GM23338 (cell line): Measurements from ENCODE around the gene SEC63. TPM values are rescaled to one million over a fixed set of nuclear protein-coding genes. Genes with fewer than 3 reads are reported as not detected.
"Not testable (repeated sequence)": the region's sequence is repeated elsewhere in the genome, so short reads cannot be mapped to it uniquely, and the experiment has no call there.

ENCODE experiments used
- ATAC-seq: fragments of 200-7000 bp; cut with Tn5 transposase; 3 replicates; pipeline ENCODE4 v1.9.1; 2020
- DNase-seq: peaks from one replicate; pipeline ENCODE4 v3.0.0-alpha.2; 2015; ENCODE audit warnings: low spot score
- H2AFZ ChIP-seq: fragments of 200-600 bp; sonication (generic); 2 replicates; pipeline ENCODE4 v1.8.0; 2016; ENCODE audit warnings: antibody characterized with exemption, mild to moderate bottlenecking, moderate library complexity
- H3F3A ChIP-seq: fragments of 200-600 bp; sonication (generic); replicated peaks from 2 replicates; pipeline ENCODE4 v1.8.0; 2017; ENCODE audit warnings: antibody characterized with exemption, mixed run types, low read depth
- H3K27ac ChIP-seq: fragments of 200-600 bp; sonication (generic); 2 replicates; pipeline ENCODE4 v1.6.1; 2016; ENCODE audit warnings: low read depth
- H3K27me3 ChIP-seq: fragments of 200-600 bp; sonication (generic); 2 replicates; pipeline ENCODE4 v1.8.0; 2016; ENCODE audit warnings: mild to moderate bottlenecking, mixed run types, moderate library complexity; ENCODE audit not compliant: insufficient read depth
- H3K36me3 ChIP-seq: fragments of 200-600 bp; sonication (generic); 2 replicates; pipeline ENCODE4 v1.8.0; 2016; ENCODE audit warnings: mild to moderate bottlenecking; ENCODE audit not compliant: insufficient read depth
- H3K4me1 ChIP-seq: fragments of 200-600 bp; sonication (generic); 2 replicates; pipeline ENCODE4 v1.8.0; 2016; ENCODE audit warnings: mild to moderate bottlenecking, moderate library complexity; ENCODE audit not compliant: insufficient read depth
- H3K4me2 ChIP-seq: fragments of 200-600 bp; sonication (generic); 2 replicates; pipeline ENCODE4 v1.7.1; 2017; ENCODE audit warnings: mixed run types
- H3K4me3 ChIP-seq: fragments of 200-600 bp; sonication (generic); 2 replicates; pipeline ENCODE4 v1.6.1; 2016; ENCODE audit warnings: mixed run types
- H3K79me2 ChIP-seq: fragments of 200-600 bp; sonication (generic); replicated peaks from 2 replicates; pipeline ENCODE4 v1.8.0; 2017; ENCODE audit warnings: mild to moderate bottlenecking; ENCODE audit not compliant: insufficient read depth
- H3K9me2 ChIP-seq: fragments of 200-600 bp; sonication (generic); 2 replicates; pipeline ENCODE4 v1.8.0; 2017; ENCODE audit not compliant: insufficient read depth
- H4K20me1 ChIP-seq: fragments of 200-600 bp; sonication (generic); replicated peaks from 2 replicates; pipeline ENCODE4 v1.8.0; 2017; ENCODE audit warnings: mild to moderate bottlenecking; ENCODE audit not compliant: insufficient read depth
- H3K27ac Mint-ChIP-seq: 2 replicates; pipeline ENCODE4 v1.8.0; 2020; ENCODE audit warnings: inconsistent platforms, mild to moderate bottlenecking, moderate library complexity, mixed read lengths
- H3K27me3 Mint-ChIP-seq: 3 replicates; pipeline ENCODE4 v1.8.0; 2022; ENCODE audit warnings: low read depth, mild to moderate bottlenecking, moderate library complexity, mixed read lengths, inconsistent platforms; ENCODE audit not compliant: insufficient read depth, poor library complexity
- H3K36me3 Mint-ChIP-seq: 3 replicates; pipeline ENCODE4 v1.8.0; 2021; ENCODE audit warnings: low read depth, mild to moderate bottlenecking, inconsistent platforms, moderate library complexity, mixed read lengths
- H3K4me1 Mint-ChIP-seq: 3 replicates; pipeline ENCODE4 v1.8.0; 2020; ENCODE audit warnings: mild to moderate bottlenecking, inconsistent platforms, mixed read lengths
- H3K4me3 Mint-ChIP-seq: 3 replicates; pipeline ENCODE4 v1.8.0; 2021; ENCODE audit warnings: moderate library complexity, mild to moderate bottlenecking, inconsistent platforms, mixed read lengths
- H3K9me3 Mint-ChIP-seq: 3 replicates; pipeline ENCODE4 v1.8.0; 2020; ENCODE audit warnings: moderate library complexity, mild to moderate bottlenecking, inconsistent platforms, mixed read lengths
- CREB1 ChIP-seq: fragments of 250-450 bp; sonication (Bioruptor Pico); IDR thresholded peaks from 2 replicates; pipeline ENCODE4 v1.5.0; 2020; ENCODE audit warnings: low read depth, mild to moderate bottlenecking, moderate library complexity
- EZH2 ChIP-seq: fragments of 200-600 bp; sonication (generic); IDR thresholded peaks from one replicate; pipeline ENCODE4 v1.8.0; 2017; ENCODE audit warnings: antibody characterized with exemption, mild to moderate bottlenecking, low read depth; ENCODE audit not compliant: unreplicated experiment
- EZH2phosphoT487 ChIP-seq: fragments of 200-600 bp; sonication (generic); IDR thresholded peaks from one replicate; pipeline ENCODE4 v1.8.1; 2018; ENCODE audit warnings: antibody characterized with exemption; ENCODE audit not compliant: unreplicated experiment
- NANOG ChIP-seq: IDR thresholded peaks from 2 replicates; pipeline ENCODE4 v1.6.1; 2016; ENCODE audit warnings: antibody characterized with exemption, borderline replicate concordance
- POLR2AphosphoS5 ChIP-seq: IDR thresholded peaks from 2 replicates; pipeline ENCODE4 v1.6.1; 2016; ENCODE audit warnings: antibody characterized with exemption, low read depth
- REST ChIP-seq: IDR thresholded peaks from one replicate; pipeline ENCODE4 v1.6.1; 2018; ENCODE audit warnings: antibody characterized with exemption; ENCODE audit not compliant: unreplicated experiment
- ZNF114 ChIP-seq: fragments of 250-450 bp; sonication (Bioruptor Pico); IDR thresholded peaks from 2 replicates; pipeline ENCODE4 v1.5.0; 2020; ENCODE audit warnings: mild to moderate bottlenecking, moderate library complexity
- ZNF331 ChIP-seq: fragments of 250-450 bp; sonication (Bioruptor Pico); IDR thresholded peaks from 2 replicates; pipeline ENCODE4 v1.5.0; 2020; ENCODE audit warnings: low read depth, mild to moderate bottlenecking, moderate library complexity
- polyA plus RNA-seq: library from polyadenylated mRNA; unstranded; fragments of >200 nt; fragmentation: Nextera tagmentation; extraction: Ambion mirVana; gene quantifications from 2 replicates; pipeline ENCODE4 v1.2.1, GENCODE V29; 2016
- total RNA-seq: library from RNA; depleted of rRNA; stranded (reverse); fragments of >200 nt; shearing (Covaris generic); gene quantifications from 2 replicates; pipeline ENCODE4 v1.2.3, GENCODE V29; 2014

SEC63 gene
- total and polyA plus RNA-seq, 2 experiments from 2014 or later, result 48.2 to 124 TPM

GRCh38 chr6:108000259-108000658 lies 42.3 kb upstream of the SEC63 start:
- DNase-seq, H3K36me3 Mint-ChIP-seq, H3K36me3 ChIP-seq, H3K4me2 ChIP-seq, H3K27me3 Mint-ChIP-seq, H3K9me2 ChIP-seq, H3K4me3 ChIP-seq, H3F3A ChIP-seq, H3K79me2 ChIP-seq, H3K9me3 Mint-ChIP-seq, H3K27me3 ChIP-seq, H3K27ac ChIP-seq, H2AFZ ChIP-seq, ATAC-seq, H3K4me3 Mint-ChIP-seq, H4K20me1 ChIP-seq: not testable (repeated sequence)
- peaks cover 30% of the 10 kb centered on the region for H3K4me1 Mint-ChIP-seq
- peaks cover 29% of the 10 kb centered on the region for H3K4me1 ChIP-seq
- H3K27ac Mint-ChIP-seq, result peak overlapping the region; percentile 49; the same call in 1 of the 2 replicates

- Mint-ChIP-seq H3K4me1 (peaks cover 30% of the 10 kb centered on the region), H3K27me3 (peaks cover 3% of the 10 kb centered on the region), H3K9me3 (no peaks in the 10 kb centered on the region), H3K4me3 (no peak overlapping the region), H3K36me3 (no peaks in the 10 kb centered on the region), H3K27ac (no peak overlapping the region)
- H3K4me2 ChIP-seq, result peak overlapping the region; percentile 57; the same call in 1 of the 2 replicates
- H3K27ac ChIP-seq, result no peak overlapping the region
- peaks cover 29% of the 10 kb centered on the region for H3K4me1 ChIP-seq
- TF ChIP-seq NANOG (no peak), ZNF331 (CRISPR knock-in tag) (no peak), EZH2 (no peak), ZNF114 (CRISPR knock-in tag) (no peak), EZH2phosphoT487 (no peak)
- no peaks in the 10 kb centered on the region for H3K79me2 ChIP-seq
- peak overlapping the region; percentile 86 for H2AFZ ChIP-seq
- ATAC-seq (peak; percentile 29; the same call in 1 of the 3 replicates), DNase-seq (no peak)
- H3K4me3 ChIP-seq, result no peak overlapping the region
- no peaks in the 10 kb centered on the region for H4K20me1 ChIP-seq
- H3K9me2 ChIP-seq, result no peaks in the 10 kb centered on the region
- H3K36me3 ChIP-seq, result no peaks in the 10 kb centered on the region
- H3K27me3 ChIP-seq, result no peaks in the 10 kb centered on the region
- H3F3A ChIP-seq, result no peaks in the 10 kb centered on the region
Measured at GRCh38 chr6:107999341-107999740, 41.3 kb upstream of the SEC63 start.

DNA sequence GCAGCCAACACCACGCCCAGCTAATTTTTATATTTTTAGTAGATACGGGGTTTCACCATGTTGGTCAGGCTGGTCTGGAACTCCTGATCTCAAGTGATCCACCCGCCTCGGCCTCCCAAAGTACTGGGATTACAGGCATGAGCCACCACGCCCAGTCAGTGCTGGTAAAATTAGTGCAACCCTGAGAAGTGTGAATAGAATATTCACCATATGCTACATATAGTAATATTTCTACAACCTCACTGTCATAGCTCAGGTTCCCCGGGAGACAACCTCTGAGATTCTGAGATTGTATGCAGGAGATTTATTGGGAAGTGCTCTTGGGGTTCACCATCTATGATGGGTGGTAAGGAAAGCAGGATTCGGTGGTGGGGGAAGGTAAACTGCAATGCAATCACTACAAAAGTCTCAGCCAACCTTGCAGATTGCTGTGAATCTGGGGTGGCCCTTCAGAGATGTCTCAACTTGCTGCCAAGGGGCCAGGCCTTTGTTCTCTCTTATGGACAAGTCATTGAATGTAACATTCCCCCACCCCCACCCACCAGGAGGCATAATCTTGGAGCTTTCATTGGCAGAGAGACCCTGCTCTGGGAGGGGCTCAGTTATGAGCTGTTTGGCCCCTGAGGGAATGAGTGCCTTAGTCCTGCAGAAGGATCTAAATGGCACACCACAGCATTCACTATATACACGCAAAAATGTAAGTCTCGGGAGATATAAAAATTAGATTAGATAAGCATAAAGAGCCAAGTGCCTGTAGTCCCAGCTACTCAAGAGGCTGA lies 34.0 kb upstream of the SEC63 start:
- no peaks in the 10 kb centered on the region for H3K36me3 ChIP-seq
- no peaks in the 10 kb centered on the region for H3K79me2 ChIP-seq
- peaks cover 3% of the 10 kb centered on the region; the same call in 2 of the 3 replicates for H3K9me3 Mint-ChIP-seq
- peak overlapping the region; percentile 49; the same call in 1 of the 2 replicates for H2AFZ ChIP-seq
- ATAC-seq (no peak), DNase-seq (no peak)
- peaks cover 6% of the 10 kb centered on the region for H3K27me3 Mint-ChIP-seq
- no peak for TF ChIP-seq REST
- TF ChIP-seq EZH2phosphoT487, result no peak
- no peak for TF ChIP-seq CREB1 (CRISPR knock-in tag)
- TF ChIP-seq NANOG, result no peak
- TF ChIP-seq POLR2AphosphoS5, result no peak
- no peak for TF ChIP-seq ZNF331 (CRISPR knock-in tag)
- H3K4me1 ChIP-seq, result peaks cover 56% of the 10 kb centered on the region
- peak overlapping the region; percentile 45; the same call in 1 of the 2 replicates for H3K4me2 ChIP-seq
- no peak overlapping the region for H3K27ac ChIP-seq
- no peaks in the 10 kb centered on the region for H3K27me3 ChIP-seq
- H3K4me3 ChIP-seq, result no peak overlapping the region
- H3K4me1 Mint-ChIP-seq, result peaks cover 50% of the 10 kb centered on the region
- H4K20me1 ChIP-seq, result no peaks in the 10 kb centered on the region
- H3F3A ChIP-seq, result peaks cover 4% of the 10 kb centered on the region; the same call in 1 of the 2 replicates
- H3K36me3 Mint-ChIP-seq, result no peaks in the 10 kb centered on the region; the same call in 2 of the 3 replicates
- peak overlapping the region; percentile 15; the same call in 1 of the 2 replicates for H3K27ac Mint-ChIP-seq
- no peak overlapping the region for H3K4me3 Mint-ChIP-seq
- H3K9me2 ChIP-seq, result no peaks in the 10 kb centered on the region; the same call in 1 of the 2 replicates
